GM23338 (cell line): ENCODE measurements around the gene TTC28. TPM values are rescaled to one million over a fixed set of nuclear protein-coding genes. Genes with fewer than 3 reads are reported as not detected.

Experiments
- ATAC-seq: fragments of 200-7000 bp; cut with Tn5 transposase; 3 replicates; pipeline ENCODE4 v1.9.1; 2020
- DNase-seq: peaks from one replicate; pipeline ENCODE4 v3.0.0-alpha.2; 2015; ENCODE audit warnings: low spot score
- H2AFZ ChIP-seq: fragments of 200-600 bp; sonication (generic); 2 replicates; pipeline ENCODE4 v1.8.0; 2016; ENCODE audit warnings: antibody characterized with exemption, mild to moderate bottlenecking, moderate library complexity
- H3F3A ChIP-seq: fragments of 200-600 bp; sonication (generic); replicated peaks from 2 replicates; pipeline ENCODE4 v1.8.0; 2017; ENCODE audit warnings: antibody characterized with exemption, mixed run types, low read depth
- H3K27ac ChIP-seq: fragments of 200-600 bp; sonication (generic); 2 replicates; pipeline ENCODE4 v1.6.1; 2016; ENCODE audit warnings: low read depth
- H3K27me3 ChIP-seq: fragments of 200-600 bp; sonication (generic); 2 replicates; pipeline ENCODE4 v1.8.0; 2016; ENCODE audit warnings: mild to moderate bottlenecking, mixed run types, moderate library complexity; ENCODE audit not compliant: insufficient read depth
- H3K36me3 ChIP-seq: fragments of 200-600 bp; sonication (generic); 2 replicates; pipeline ENCODE4 v1.8.0; 2016; ENCODE audit warnings: mild to moderate bottlenecking; ENCODE audit not compliant: insufficient read depth
- H3K4me1 ChIP-seq: fragments of 200-600 bp; sonication (generic); 2 replicates; pipeline ENCODE4 v1.8.0; 2016; ENCODE audit warnings: mild to moderate bottlenecking, moderate library complexity; ENCODE audit not compliant: insufficient read depth
- H3K4me2 ChIP-seq: fragments of 200-600 bp; sonication (generic); 2 replicates; pipeline ENCODE4 v1.7.1; 2017; ENCODE audit warnings: mixed run types
- H3K4me3 ChIP-seq: fragments of 200-600 bp; sonication (generic); 2 replicates; pipeline ENCODE4 v1.6.1; 2016; ENCODE audit warnings: mixed run types
- H3K79me2 ChIP-seq: fragments of 200-600 bp; sonication (generic); replicated peaks from 2 replicates; pipeline ENCODE4 v1.8.0; 2017; ENCODE audit warnings: mild to moderate bottlenecking; ENCODE audit not compliant: insufficient read depth
- H3K9me2 ChIP-seq: fragments of 200-600 bp; sonication (generic); 2 replicates; pipeline ENCODE4 v1.8.0; 2017; ENCODE audit not compliant: insufficient read depth
- H4K20me1 ChIP-seq: fragments of 200-600 bp; sonication (generic); replicated peaks from 2 replicates; pipeline ENCODE4 v1.8.0; 2017; ENCODE audit warnings: mild to moderate bottlenecking; ENCODE audit not compliant: insufficient read depth
- H3K27ac Mint-ChIP-seq: 2 replicates; pipeline ENCODE4 v1.8.0; 2020; ENCODE audit warnings: inconsistent platforms, mild to moderate bottlenecking, moderate library complexity, mixed read lengths
- H3K27me3 Mint-ChIP-seq: 3 replicates; pipeline ENCODE4 v1.8.0; 2022; ENCODE audit warnings: low read depth, mild to moderate bottlenecking, moderate library complexity, mixed read lengths, inconsistent platforms; ENCODE audit not compliant: insufficient read depth, poor library complexity
- H3K36me3 Mint-ChIP-seq: 3 replicates; pipeline ENCODE4 v1.8.0; 2021; ENCODE audit warnings: low read depth, mild to moderate bottlenecking, inconsistent platforms, moderate library complexity, mixed read lengths
- H3K4me1 Mint-ChIP-seq: 3 replicates; pipeline ENCODE4 v1.8.0; 2020; ENCODE audit warnings: mild to moderate bottlenecking, inconsistent platforms, mixed read lengths
- H3K4me3 Mint-ChIP-seq: 3 replicates; pipeline ENCODE4 v1.8.0; 2021; ENCODE audit warnings: moderate library complexity, mild to moderate bottlenecking, inconsistent platforms, mixed read lengths
- H3K9me3 Mint-ChIP-seq: 3 replicates; pipeline ENCODE4 v1.8.0; 2020; ENCODE audit warnings: moderate library complexity, mild to moderate bottlenecking, inconsistent platforms, mixed read lengths
- CREB1 ChIP-seq: fragments of 250-450 bp; sonication (Bioruptor Pico); IDR thresholded peaks from 2 replicates; pipeline ENCODE4 v1.5.0; 2020; ENCODE audit warnings: low read depth, mild to moderate bottlenecking, moderate library complexity
- EZH2 ChIP-seq: fragments of 200-600 bp; sonication (generic); IDR thresholded peaks from one replicate; pipeline ENCODE4 v1.8.0; 2017; ENCODE audit warnings: antibody characterized with exemption, mild to moderate bottlenecking, low read depth; ENCODE audit not compliant: unreplicated experiment
- EZH2phosphoT487 ChIP-seq: fragments of 200-600 bp; sonication (generic); IDR thresholded peaks from one replicate; pipeline ENCODE4 v1.8.1; 2018; ENCODE audit warnings: antibody characterized with exemption; ENCODE audit not compliant: unreplicated experiment
- NANOG ChIP-seq: IDR thresholded peaks from 2 replicates; pipeline ENCODE4 v1.6.1; 2016; ENCODE audit warnings: antibody characterized with exemption, borderline replicate concordance
- ZNF114 ChIP-seq: fragments of 250-450 bp; sonication (Bioruptor Pico); IDR thresholded peaks from 2 replicates; pipeline ENCODE4 v1.5.0; 2020; ENCODE audit warnings: mild to moderate bottlenecking, moderate library complexity
- ZNF331 ChIP-seq: fragments of 250-450 bp; sonication (Bioruptor Pico); IDR thresholded peaks from 2 replicates; pipeline ENCODE4 v1.5.0; 2020; ENCODE audit warnings: low read depth, mild to moderate bottlenecking, moderate library complexity
- polyA plus RNA-seq: library from polyadenylated mRNA; unstranded; fragments of >200 nt; fragmentation: Nextera tagmentation; extraction: Ambion mirVana; gene quantifications from 2 replicates; pipeline ENCODE4 v1.2.1, GENCODE V29; 2016
- total RNA-seq: library from RNA; depleted of rRNA; stranded (reverse); fragments of >200 nt; shearing (Covaris generic); gene quantifications from 2 replicates; pipeline ENCODE4 v1.2.3, GENCODE V29; 2014
- TF ChIP-seq, protein P1 (sequence below), 2 experiments: fragments of 200-600 bp in 1 of 2; sonication (generic) in 1 of 2; conservative IDR thresholded peaks; 2 replicates each; pipeline versions ENCODE4 v1.5.1 to v1.6.1; 2016 to 2017; ENCODE audit warnings: antibody characterized with exemption in 2 of 2, low read depth in 2 of 2, mild to moderate bottlenecking in 2 of 2, moderate library complexity in 1 of 2
- TF ChIP-seq, protein P2 (sequence below): IDR thresholded peaks from one replicate; pipeline ENCODE4 v1.6.1; 2018; ENCODE audit warnings: antibody characterized with exemption; ENCODE audit not compliant: unreplicated experiment
- TF ChIP-seq, protein P3 (sequence below): IDR thresholded peaks from 2 replicates; pipeline ENCODE4 v1.6.1; 2016; ENCODE audit warnings: antibody characterized with exemption

TTC28 gene
- total and polyA plus RNA-seq, 2 experiments from 2014 or later = 4.5 to 16.1 TPM

DNA sequence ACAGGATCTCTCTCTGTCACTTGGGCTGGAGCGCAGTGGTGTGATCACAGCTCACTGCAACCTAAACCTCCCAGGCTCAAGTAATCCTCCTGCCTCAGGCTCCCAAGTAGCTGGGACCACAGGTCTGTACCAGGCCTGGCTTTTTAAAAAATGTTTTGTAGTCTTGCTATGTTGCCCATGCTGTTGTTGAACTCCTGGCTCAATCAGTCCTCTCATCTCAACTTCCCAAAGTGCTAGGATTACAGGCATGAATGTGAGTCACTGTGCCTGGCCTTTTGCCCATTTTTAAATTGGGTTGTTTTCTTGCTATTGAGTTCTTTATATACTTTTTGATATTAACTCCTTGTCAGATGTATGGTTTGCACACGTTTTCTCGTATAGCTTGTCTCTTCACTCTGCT is 727.5 kb downstream of the TTC28 start:
- Histone ChIP-seq H3K4me2 (no peak overlapping the region), H3K27ac (no peak overlapping the region), H3K9me2 (no peaks in the 10 kb centered on the region), H3K4me3 (no peak overlapping the region), H3K27me3 (no peaks in the 10 kb centered on the region), H4K20me1 (no peaks in the 10 kb centered on the region), H3K79me2 (no peaks in the 10 kb centered on the region), H3K4me1 (no peaks in the 10 kb centered on the region), H2AFZ (no peak overlapping the region), H3F3A (no peaks in the 10 kb centered on the region), H3K36me3 (no peaks in the 10 kb centered on the region)
- no peaks in the 10 kb centered on the region for H3K27me3 Mint-ChIP-seq
- DNase-seq (no peak), ATAC-seq (no peak)
- TF ChIP-seq, protein P1, sequence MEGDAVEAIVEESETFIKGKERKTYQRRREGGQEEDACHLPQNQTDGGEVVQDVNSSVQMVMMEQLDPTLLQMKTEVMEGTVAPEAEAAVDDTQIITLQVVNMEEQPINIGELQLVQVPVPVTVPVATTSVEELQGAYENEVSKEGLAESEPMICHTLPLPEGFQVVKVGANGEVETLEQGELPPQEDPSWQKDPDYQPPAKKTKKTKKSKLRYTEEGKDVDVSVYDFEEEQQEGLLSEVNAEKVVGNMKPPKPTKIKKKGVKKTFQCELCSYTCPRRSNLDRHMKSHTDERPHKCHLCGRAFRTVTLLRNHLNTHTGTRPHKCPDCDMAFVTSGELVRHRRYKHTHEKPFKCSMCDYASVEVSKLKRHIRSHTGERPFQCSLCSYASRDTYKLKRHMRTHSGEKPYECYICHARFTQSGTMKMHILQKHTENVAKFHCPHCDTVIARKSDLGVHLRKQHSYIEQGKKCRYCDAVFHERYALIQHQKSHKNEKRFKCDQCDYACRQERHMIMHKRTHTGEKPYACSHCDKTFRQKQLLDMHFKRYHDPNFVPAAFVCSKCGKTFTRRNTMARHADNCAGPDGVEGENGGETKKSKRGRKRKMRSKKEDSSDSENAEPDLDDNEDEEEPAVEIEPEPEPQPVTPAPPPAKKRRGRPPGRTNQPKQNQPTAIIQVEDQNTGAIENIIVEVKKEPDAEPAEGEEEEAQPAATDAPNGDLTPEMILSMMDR (conservative IDR thresholded peaks at IDR 0.05; ENCODE audit: low read depth in 2 of 2) = no peak
- TF ChIP-seq EZH2phosphoT487 (no peak), CREB1 (CRISPR knock-in tag) (no peak), ZNF114 (CRISPR knock-in tag) (no peak), ZNF331 (no peak), EZH2 (no peak), NANOG (no peak)
- TF ChIP-seq, protein P2, sequence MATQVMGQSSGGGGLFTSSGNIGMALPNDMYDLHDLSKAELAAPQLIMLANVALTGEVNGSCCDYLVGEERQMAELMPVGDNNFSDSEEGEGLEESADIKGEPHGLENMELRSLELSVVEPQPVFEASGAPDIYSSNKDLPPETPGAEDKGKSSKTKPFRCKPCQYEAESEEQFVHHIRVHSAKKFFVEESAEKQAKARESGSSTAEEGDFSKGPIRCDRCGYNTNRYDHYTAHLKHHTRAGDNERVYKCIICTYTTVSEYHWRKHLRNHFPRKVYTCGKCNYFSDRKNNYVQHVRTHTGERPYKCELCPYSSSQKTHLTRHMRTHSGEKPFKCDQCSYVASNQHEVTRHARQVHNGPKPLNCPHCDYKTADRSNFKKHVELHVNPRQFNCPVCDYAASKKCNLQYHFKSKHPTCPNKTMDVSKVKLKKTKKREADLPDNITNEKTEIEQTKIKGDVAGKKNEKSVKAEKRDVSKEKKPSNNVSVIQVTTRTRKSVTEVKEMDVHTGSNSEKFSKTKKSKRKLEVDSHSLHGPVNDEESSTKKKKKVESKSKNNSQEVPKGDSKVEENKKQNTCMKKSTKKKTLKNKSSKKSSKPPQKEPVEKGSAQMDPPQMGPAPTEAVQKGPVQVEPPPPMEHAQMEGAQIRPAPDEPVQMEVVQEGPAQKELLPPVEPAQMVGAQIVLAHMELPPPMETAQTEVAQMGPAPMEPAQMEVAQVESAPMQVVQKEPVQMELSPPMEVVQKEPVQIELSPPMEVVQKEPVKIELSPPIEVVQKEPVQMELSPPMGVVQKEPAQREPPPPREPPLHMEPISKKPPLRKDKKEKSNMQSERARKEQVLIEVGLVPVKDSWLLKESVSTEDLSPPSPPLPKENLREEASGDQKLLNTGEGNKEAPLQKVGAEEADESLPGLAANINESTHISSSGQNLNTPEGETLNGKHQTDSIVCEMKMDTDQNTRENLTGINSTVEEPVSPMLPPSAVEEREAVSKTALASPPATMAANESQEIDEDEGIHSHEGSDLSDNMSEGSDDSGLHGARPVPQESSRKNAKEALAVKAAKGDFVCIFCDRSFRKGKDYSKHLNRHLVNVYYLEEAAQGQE = no peak
- TF ChIP-seq, protein P3, sequence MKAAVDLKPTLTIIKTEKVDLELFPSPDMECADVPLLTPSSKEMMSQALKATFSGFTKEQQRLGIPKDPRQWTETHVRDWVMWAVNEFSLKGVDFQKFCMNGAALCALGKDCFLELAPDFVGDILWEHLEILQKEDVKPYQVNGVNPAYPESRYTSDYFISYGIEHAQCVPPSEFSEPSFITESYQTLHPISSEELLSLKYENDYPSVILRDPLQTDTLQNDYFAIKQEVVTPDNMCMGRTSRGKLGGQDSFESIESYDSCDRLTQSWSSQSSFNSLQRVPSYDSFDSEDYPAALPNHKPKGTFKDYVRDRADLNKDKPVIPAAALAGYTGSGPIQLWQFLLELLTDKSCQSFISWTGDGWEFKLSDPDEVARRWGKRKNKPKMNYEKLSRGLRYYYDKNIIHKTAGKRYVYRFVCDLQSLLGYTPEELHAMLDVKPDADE = no peak
- no peak overlapping the region for H3K4me3 Mint-ChIP-seq
- peaks cover 3% of the 10 kb centered on the region; the same call in 1 of the 3 replicates for H3K36me3 Mint-ChIP-seq
- H3K9me3 Mint-ChIP-seq = peaks cover 4% of the 10 kb centered on the region; the same call in 2 of the 3 replicates
- 0 out of 3 replicates have a peak, but pooled peaks cover 3% of the 10 kb centered on the region for H3K4me1 Mint-ChIP-seq
- no peak overlapping the region for H3K27ac Mint-ChIP-seq

GRCh38 chr22:27949421-27949820 is 730.2 kb downstream of the TTC28 start:
- Histone ChIP-seq H3K4me3 (no peak overlapping the region), H2AFZ (no peak overlapping the region), H3K4me2 (no peak overlapping the region), H3K36me3 (no peaks in the 10 kb centered on the region), H3K9me2 (no peaks in the 10 kb centered on the region), H3F3A (no peaks in the 10 kb centered on the region), H3K27me3 (no peaks in the 10 kb centered on the region), H3K79me2 (no peaks in the 10 kb centered on the region), H4K20me1 (no peaks in the 10 kb centered on the region), H3K27ac (no peak overlapping the region), H3K4me1 (no peaks in the 10 kb centered on the region)
- no peaks in the 10 kb centered on the region for H3K36me3 Mint-ChIP-seq
- no peak overlapping the region for H3K4me3 Mint-ChIP-seq
- H3K27me3 Mint-ChIP-seq = peaks cover 1% of the 10 kb centered on the region
- H3K27ac Mint-ChIP-seq = no peak overlapping the region
- DNase-seq (no peak), ATAC-seq (no peak)
- H3K4me1 Mint-ChIP-seq = 0 out of 3 replicates have a peak, but pooled peaks cover 3% of the 10 kb centered on the region
- no peaks in the 10 kb centered on the region for H3K9me3 Mint-ChIP-seq
- TF ChIP-seq EZH2phosphoT487 (no peak), EZH2 (no peak), NANOG (no peak), CREB1 (CRISPR knock-in tag) (no peak), ZNF114 (CRISPR knock-in tag) (no peak)
- TF ChIP-seq, protein P3 = no peak
- TF ChIP-seq, protein P2 = no peak
- TF ChIP-seq, protein P1 (conservative IDR thresholded peaks at IDR 0.05; ENCODE audit: low read depth in 2 of 2) = no peak
